H9 (cell line): ENCODE data around the gene LDLRAD4. TPM values are rescaled to one million over a fixed set of nuclear protein-coding genes. Genes with fewer than 3 reads are reported as not detected.

Experiments
- DNase-seq: peaks from one replicate; pipeline ENCODE4 v3.0.0-alpha.2; 2017
- H2AFZ ChIP-seq: one replicate; pipeline ENCODE4 v1.6.1; 2013; ENCODE audit warnings: mild to moderate bottlenecking, low read length, control low read depth, moderate library complexity
- H2AK5ac ChIP-seq: 2 replicates; pipeline ENCODE4 v1.6.1; 2013; ENCODE audit warnings: low read length, control low read depth, mixed read lengths; ENCODE audit not compliant: insufficient read length
- H2BK120ac ChIP-seq: one replicate; pipeline ENCODE4 v1.6.1; 2013; ENCODE audit warnings: low read depth, mild to moderate bottlenecking, low read length, control low read depth, inconsistent platforms; ENCODE audit not compliant: poor library complexity, severe bottlenecking
- H2BK12ac ChIP-seq: 2 replicates; pipeline ENCODE4 v1.6.1; 2013; ENCODE audit warnings: low read length, control low read depth, mixed read lengths, low read depth; ENCODE audit not compliant: insufficient read length
- H2BK15ac ChIP-seq: 2 replicates; pipeline ENCODE4 v1.6.1; 2013; ENCODE audit warnings: low read depth, low read length, control low read depth
- H2BK20ac ChIP-seq: one replicate; pipeline ENCODE4 v1.6.1; 2013; ENCODE audit warnings: low read depth, mild to moderate bottlenecking, low read length, control low read depth, inconsistent platforms; ENCODE audit not compliant: poor library complexity, severe bottlenecking
- H2BK5ac ChIP-seq: 2 replicates; pipeline ENCODE4 v1.6.1; 2013; ENCODE audit warnings: low read length, control low read depth, mixed read lengths; ENCODE audit not compliant: insufficient read length
- H3K14ac ChIP-seq: 2 replicates; pipeline ENCODE4 v1.6.1; 2013; ENCODE audit warnings: low read length, control low read depth; ENCODE audit not compliant: insufficient read depth
- H3K18ac ChIP-seq: 2 replicates; pipeline ENCODE4 v1.6.1; 2013; ENCODE audit warnings: low read depth, mild to moderate bottlenecking, mixed read lengths, low read length, control low read depth; ENCODE audit not compliant: insufficient read length
- H3K23ac ChIP-seq: 2 replicates; pipeline ENCODE4 v1.6.1; 2013; ENCODE audit warnings: low read length, control low read depth, mixed read lengths, low read depth; ENCODE audit not compliant: insufficient read length
- H3K23me2 ChIP-seq: 2 replicates; pipeline ENCODE4 v1.6.1; 2013; ENCODE audit warnings: low read depth, mild to moderate bottlenecking, mixed read lengths, low read length, control low read depth; ENCODE audit not compliant: insufficient read length, poor library complexity, severe bottlenecking
- H3K27ac ChIP-seq: 2 replicates; pipeline ENCODE4 v1.5.1; 2013; ENCODE audit warnings: low read length, control low read depth, mixed read lengths, low read depth; ENCODE audit not compliant: insufficient read length
- H3K27me3 ChIP-seq: 2 replicates; pipeline ENCODE4 v1.6.1; 2013; ENCODE audit warnings: low read length, control low read depth, inconsistent platforms; ENCODE audit not compliant: insufficient read depth
- H3K4ac ChIP-seq: 2 replicates; pipeline ENCODE4 v1.6.1; 2013; ENCODE audit warnings: low read depth, mild to moderate bottlenecking, control low read depth, inconsistent platforms, low read length, moderate library complexity
- H3K4me1 ChIP-seq: 2 replicates; pipeline ENCODE4 v1.6.1; 2013; ENCODE audit warnings: low read length, control low read depth, inconsistent platforms; ENCODE audit not compliant: insufficient read depth
- H3K4me2 ChIP-seq: 2 replicates; pipeline ENCODE4 v1.6.1; 2013; ENCODE audit warnings: low read length, control low read depth, mixed read lengths; ENCODE audit not compliant: insufficient read length, insufficient read depth
- H3K56ac ChIP-seq: 2 replicates; pipeline ENCODE4 v1.6.1; 2013; ENCODE audit warnings: low read depth, mild to moderate bottlenecking, mixed read lengths, low read length, control low read depth; ENCODE audit not compliant: insufficient read length
- H3K79me1 ChIP-seq: 2 replicates; pipeline ENCODE4 v1.6.1; 2013; ENCODE audit warnings: low read depth, mild to moderate bottlenecking, moderate library complexity, low read length, control low read depth, inconsistent platforms; ENCODE audit not compliant: insufficient read depth, poor library complexity, severe bottlenecking
- H3K79me2 ChIP-seq: 2 replicates; pipeline ENCODE4 v1.6.1; 2013; ENCODE audit warnings: low read length, control low read depth, inconsistent platforms; ENCODE audit not compliant: insufficient read depth
- H3K9ac ChIP-seq: 2 replicates; pipeline ENCODE4 v1.6.1; 2013; ENCODE audit warnings: low read length, control low read depth, mixed read lengths; ENCODE audit not compliant: insufficient read length; ENCODE audit errors: extremely low read depth
- H3K9me3 ChIP-seq: one replicate; pipeline ENCODE4 v1.6.1; 2013; ENCODE audit warnings: low read depth, low read length, inconsistent platforms; ENCODE audit not compliant: control insufficient read depth
- H3T11ph ChIP-seq: one replicate; pipeline ENCODE4 v1.6.1; 2013; ENCODE audit warnings: mild to moderate bottlenecking, low read length, control low read depth, inconsistent platforms
- H4K20me1 ChIP-seq: one replicate; pipeline ENCODE4 v1.6.1; 2013; ENCODE audit not compliant: control insufficient read depth, insufficient read length, insufficient read depth
- H4K5ac ChIP-seq: 2 replicates; pipeline ENCODE4 v1.6.1; 2013; ENCODE audit warnings: low read depth, mild to moderate bottlenecking, mixed read lengths, low read length, control low read depth; ENCODE audit not compliant: insufficient read length
- H4K8ac ChIP-seq: replicated peaks from 2 replicates; pipeline ENCODE4 v1.6.1; 2013; ENCODE audit warnings: low read length, control low read depth, mixed read lengths, low read depth; ENCODE audit not compliant: insufficient read length
- H4K91ac ChIP-seq: 2 replicates; pipeline ENCODE4 v1.6.1; 2013; ENCODE audit warnings: low read depth, mild to moderate bottlenecking, moderate library complexity, mixed read lengths, low read length, control low read depth; ENCODE audit not compliant: insufficient read length
- H3K27ac Mint-ChIP-seq, 3 experiments: 2 replicates in 2 of 3; 3 replicates in 1 of 3; pipeline ENCODE4 v1.8.0; 2020 to 2021; ENCODE audit warnings: mixed read lengths in 3 of 3, mild to moderate bottlenecking in 1 of 3, moderate library complexity in 1 of 3
- H3K27me3 Mint-ChIP-seq: 2 replicates; pipeline ENCODE4 v1.8.0; 2021; ENCODE audit warnings: low read depth, mild to moderate bottlenecking, moderate library complexity, mixed read lengths
- H3K36me3 Mint-ChIP-seq, 3 experiments: 2 replicates in 2 of 3; 3 replicates in 1 of 3; pipeline ENCODE4 v1.8.0; 2020 to 2021; ENCODE audit warnings: low read depth in 3 of 3, mixed read lengths in 3 of 3; ENCODE audit not compliant: insufficient read depth in 1 of 3
- H3K4me1 Mint-ChIP-seq, 2 experiments: 2 replicates each; pipeline ENCODE4 v1.8.0; 2020; ENCODE audit warnings: mixed read lengths in 2 of 2
- H3K4me3 Mint-ChIP-seq, 2 experiments: 2 replicates in 1 of 2; 3 replicates in 1 of 2; pipeline ENCODE4 v1.8.0; 2020 to 2021; ENCODE audit warnings: mild to moderate bottlenecking in 2 of 2, mixed read lengths in 2 of 2, moderate library complexity in 1 of 2
- H3K9me3 Mint-ChIP-seq, 2 experiments: 2 replicates in 1 of 2; 3 replicates in 1 of 2; pipeline ENCODE4 v1.8.0; 2020; ENCODE audit warnings: mild to moderate bottlenecking in 2 of 2, mixed read lengths in 2 of 2, moderate library complexity in 1 of 2
- WGBS: extraction: QIAGEN DNeasy Blood & Tissue Kit; methylation state at CpG from one replicate; pipeline ENCODE4 v1.1.7; 2013; ENCODE audit warnings: missing lambda C conversion rate, low lambda C conversion rate, mixed read lengths; ENCODE audit not compliant: insufficient read length; ENCODE audit errors: extremely low coverage; 5-methylcytosine and 5-hydroxymethylcytosine counted together
- total RNA-seq: library from RNA; stranded (reverse); gene quantifications from 2 replicates; pipeline ENCODE4 v1.2.1, GENCODE V29; 2021
- TF ChIP-seq, protein P1 (sequence below): fragments of 200-600 bp; sonication (generic); conservative IDR thresholded peaks from 3 replicates; pipeline ENCODE4 v1.8.0; 2021; ENCODE audit warnings: antibody characterized with exemption, mild to moderate bottlenecking

The LDLRAD4 gene
- total RNA-seq, 1 experiment from 2014 or later, result 3.9 TPM

GRCh38 chr18:13309031-13309747 is 90.6 kb downstream of the LDLRAD4 start:
- TF ChIP-seq, protein P1, sequence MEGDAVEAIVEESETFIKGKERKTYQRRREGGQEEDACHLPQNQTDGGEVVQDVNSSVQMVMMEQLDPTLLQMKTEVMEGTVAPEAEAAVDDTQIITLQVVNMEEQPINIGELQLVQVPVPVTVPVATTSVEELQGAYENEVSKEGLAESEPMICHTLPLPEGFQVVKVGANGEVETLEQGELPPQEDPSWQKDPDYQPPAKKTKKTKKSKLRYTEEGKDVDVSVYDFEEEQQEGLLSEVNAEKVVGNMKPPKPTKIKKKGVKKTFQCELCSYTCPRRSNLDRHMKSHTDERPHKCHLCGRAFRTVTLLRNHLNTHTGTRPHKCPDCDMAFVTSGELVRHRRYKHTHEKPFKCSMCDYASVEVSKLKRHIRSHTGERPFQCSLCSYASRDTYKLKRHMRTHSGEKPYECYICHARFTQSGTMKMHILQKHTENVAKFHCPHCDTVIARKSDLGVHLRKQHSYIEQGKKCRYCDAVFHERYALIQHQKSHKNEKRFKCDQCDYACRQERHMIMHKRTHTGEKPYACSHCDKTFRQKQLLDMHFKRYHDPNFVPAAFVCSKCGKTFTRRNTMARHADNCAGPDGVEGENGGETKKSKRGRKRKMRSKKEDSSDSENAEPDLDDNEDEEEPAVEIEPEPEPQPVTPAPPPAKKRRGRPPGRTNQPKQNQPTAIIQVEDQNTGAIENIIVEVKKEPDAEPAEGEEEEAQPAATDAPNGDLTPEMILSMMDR, result no peak
- Histone ChIP-seq H2BK12ac (no peak overlapping the region), H2AFZ (no peak overlapping the region), H3K79me1 (no peaks in the 10 kb centered on the region), H3K23ac (no peak overlapping the region), H2BK5ac (no peak overlapping the region), H3K14ac (no peak overlapping the region), H3K4me2 (no peak overlapping the region), H3K27ac (no peak overlapping the region), H2BK120ac (no peak overlapping the region), H2BK15ac (no peak overlapping the region), H2AK5ac (no peak overlapping the region), H3K9ac (no peak overlapping the region), H3K4me1 (no peaks in the 10 kb centered on the region), H3K56ac (no peak overlapping the region), H3K27me3 (0 out of 2 replicates have a peak, but pooled peaks cover 2% of the 10 kb centered on the region), H4K91ac (no peak overlapping the region), H3K18ac (no peak overlapping the region), H4K20me1 (no peaks in the 10 kb centered on the region), H3K23me2 (no peaks in the 10 kb centered on the region), H4K8ac (no peak overlapping the region), H3T11ph (no peak overlapping the region), H3K9me3 (no peaks in the 10 kb centered on the region), H3K79me2 (no peaks in the 10 kb centered on the region), H3K4ac (no peak overlapping the region), H2BK20ac (no peak overlapping the region), H4K5ac (no peak overlapping the region)
- Mint-ChIP-seq H3K27ac (no peak overlapping the region; a peak in 1 of 7 replicates), H3K4me3 (no peak overlapping the region), H3K4me1 (no peaks in the 10 kb centered on the region), H3K9me3 (peaks cover 3% of the 10 kb centered on the region in 2 experiments; a peak in 2 of 5 replicates), H3K36me3 (no peaks in the 10 kb centered on the region), H3K27me3 (no peaks in the 10 kb centered on the region)
- DNase-seq, result no peak
- WGBS, result no CpG with 5 or more reads among the region's 12 CpGs
